Measurements from ENCODE around the gene MEGF11.

MEGF11 gene

DNA sequence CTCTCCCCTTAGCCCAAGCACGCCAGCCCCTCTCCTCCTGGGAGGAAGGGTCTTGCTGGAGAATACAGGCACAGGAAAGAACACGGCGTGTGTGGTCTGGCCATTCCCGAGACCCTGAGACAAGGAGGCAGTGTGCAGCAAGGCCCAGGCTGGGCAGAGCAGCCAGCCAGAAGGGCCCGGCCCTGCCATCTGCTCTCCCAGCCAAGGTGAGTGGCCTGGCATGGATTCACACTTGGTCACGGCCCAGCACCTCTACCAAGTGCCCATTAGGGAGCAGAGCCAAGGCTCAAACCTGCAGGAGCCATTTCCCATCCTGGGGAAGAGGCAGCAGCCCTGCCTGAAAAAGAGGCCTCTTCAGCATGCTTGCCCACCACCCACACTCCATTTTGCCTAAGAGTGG is 28.6 kb downstream of the MEGF11 start:
- Mint-ChIP-seq H3K36me3 (ENCODE audit: low read depth) (no peaks in the 10 kb centered on the region), H3K4me1 (ENCODE audit: low read depth) (no peaks in the 10 kb centered on the region), H3K9me3 (no peaks in the 10 kb centered on the region), H3K27me3 (ENCODE audit: low read depth) (peaks cover 10% of the 10 kb centered on the region), H3K27ac (no peak overlapping the region), H3K4me3 (no peak overlapping the region)
- DNase-seq (ENCODE audit: low spot score), result no peak

DNA sequence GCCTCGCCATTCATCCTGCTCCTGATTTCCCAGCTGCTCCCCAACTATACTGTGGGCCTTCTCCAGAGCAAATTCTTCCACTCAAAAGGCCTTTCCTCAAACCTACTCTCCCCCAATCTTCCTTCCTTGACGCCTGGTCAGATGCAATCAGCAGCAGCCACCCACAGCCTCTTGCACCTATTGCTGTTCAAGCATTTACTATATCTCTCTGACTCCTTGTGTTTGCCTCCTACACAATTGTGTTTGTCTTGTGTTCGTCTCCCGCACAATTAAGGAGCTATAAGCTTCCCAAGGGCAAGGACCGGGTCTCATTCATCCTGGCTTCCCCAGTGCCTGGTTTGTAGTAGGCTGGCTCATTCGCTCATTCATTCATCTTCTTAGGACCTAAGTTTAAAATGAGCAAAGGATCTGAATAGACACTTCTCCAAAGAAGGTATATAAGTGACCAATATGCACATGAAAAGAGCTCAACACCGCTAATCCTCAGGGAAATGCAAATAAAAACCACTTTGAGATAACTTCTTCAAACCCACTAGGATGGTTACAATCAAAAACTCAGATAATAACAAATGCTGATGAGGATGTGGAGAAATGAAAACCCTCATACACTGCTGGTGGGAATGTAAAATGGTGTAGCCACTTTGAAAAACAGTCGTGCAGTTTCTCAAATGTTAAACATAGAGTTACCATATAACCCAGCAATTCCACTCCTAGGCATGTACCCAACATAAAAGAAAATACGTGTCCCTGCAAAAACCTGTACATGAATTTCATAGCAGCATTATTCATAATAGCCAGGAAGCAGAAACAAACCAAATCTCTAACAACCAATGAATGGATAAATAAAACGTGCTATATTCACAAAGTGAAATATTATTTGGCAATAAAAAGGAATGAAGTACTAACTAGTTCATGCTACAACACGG is 31.0 kb downstream of the MEGF11 start:
- no peak overlapping the region for H3K4me3 Mint-ChIP-seq
- no peak for DNase-seq (ENCODE audit: low spot score)
- no peaks in the 10 kb centered on the region for H3K9me3 Mint-ChIP-seq
- peaks cover 7% of the 10 kb centered on the region for H3K27me3 Mint-ChIP-seq (ENCODE audit: low read depth)
- no peaks in the 10 kb centered on the region for H3K4me1 Mint-ChIP-seq (ENCODE audit: low read depth)
- H3K27ac Mint-ChIP-seq, result no peak overlapping the region
- no peaks in the 10 kb centered on the region for H3K36me3 Mint-ChIP-seq (ENCODE audit: low read depth)

DNA sequence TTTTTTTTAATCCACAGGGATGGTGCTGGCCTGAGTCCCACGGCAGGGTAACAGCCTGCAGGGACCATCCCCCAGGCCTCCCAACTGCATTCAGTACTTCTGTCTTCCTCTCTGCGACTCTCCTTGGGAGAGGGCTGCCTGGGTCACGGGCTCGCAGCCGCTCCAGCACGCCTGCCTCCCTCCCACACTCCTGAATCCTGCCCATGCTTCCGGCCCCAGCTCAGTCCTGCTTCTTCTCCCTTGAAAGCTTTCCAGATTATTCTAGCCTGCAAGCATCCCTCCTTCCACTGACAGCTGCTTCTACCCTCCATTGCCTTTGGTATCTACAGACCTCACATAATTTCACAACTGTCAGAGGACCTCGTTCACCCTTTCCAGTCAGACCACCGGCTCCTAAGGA is 32.4 kb downstream of the MEGF11 start:
- no peak for DNase-seq (ENCODE audit: low spot score)
- H3K36me3 Mint-ChIP-seq (ENCODE audit: low read depth), result no peaks in the 10 kb centered on the region
- H3K4me1 Mint-ChIP-seq (ENCODE audit: low read depth), result no peaks in the 10 kb centered on the region
- H3K27me3 Mint-ChIP-seq (ENCODE audit: low read depth), result peaks cover 11% of the 10 kb centered on the region
- no peak overlapping the region for H3K4me3 Mint-ChIP-seq
- no peak overlapping the region for H3K27ac Mint-ChIP-seq
- no peaks in the 10 kb centered on the region for H3K9me3 Mint-ChIP-seq

DNA sequence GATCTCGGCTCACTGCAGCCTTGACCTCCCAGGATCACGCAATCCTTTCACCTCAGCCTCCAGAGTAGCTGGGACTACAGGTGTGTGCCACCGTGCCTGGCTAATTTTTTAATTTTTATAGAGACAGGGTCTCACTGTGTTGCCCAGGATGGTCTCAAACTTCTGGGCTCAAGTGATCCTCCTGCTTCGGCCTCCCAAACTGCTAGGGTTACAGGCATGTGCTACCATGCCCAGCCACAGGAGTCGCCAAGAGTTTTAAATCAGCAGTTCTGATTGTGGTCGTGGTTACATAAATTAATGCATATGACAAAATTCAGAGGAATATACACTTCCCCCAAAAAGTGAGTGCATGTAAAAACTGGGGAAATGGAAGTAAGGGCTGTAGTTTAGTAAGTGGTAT is 32.9 kb downstream of the MEGF11 start:
- no peak for DNase-seq (ENCODE audit: low spot score)
- Mint-ChIP-seq H3K27me3 (ENCODE audit: low read depth) (peaks cover 11% of the 10 kb centered on the region), H3K4me1 (ENCODE audit: low read depth) (no peaks in the 10 kb centered on the region), H3K27ac (no peak overlapping the region), H3K9me3 (no peaks in the 10 kb centered on the region), H3K36me3 (ENCODE audit: low read depth) (no peaks in the 10 kb centered on the region), H3K4me3 (no peak overlapping the region)

DNA sequence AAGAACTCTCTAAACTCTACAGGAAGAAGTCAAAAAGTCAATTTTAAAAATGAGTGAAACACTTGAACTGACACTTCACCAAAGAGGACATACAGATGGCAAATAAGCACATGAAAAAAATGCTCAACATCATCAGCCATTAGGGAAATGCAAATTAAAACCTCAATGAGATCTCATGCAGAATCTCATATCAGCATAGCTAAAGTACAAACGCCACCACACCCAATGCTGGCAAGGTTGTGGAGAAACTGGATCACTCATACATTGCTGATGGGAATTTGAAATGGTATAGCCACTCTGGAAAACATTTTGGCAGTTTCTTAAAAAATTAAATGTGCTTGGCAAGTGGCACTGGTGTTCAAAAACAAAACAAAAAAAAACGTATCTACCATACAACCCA is 34.2 kb downstream of the MEGF11 start:
- Mint-ChIP-seq H3K27me3 (ENCODE audit: low read depth) (peaks cover 14% of the 10 kb centered on the region), H3K27ac (no peak overlapping the region), H3K9me3 (no peaks in the 10 kb centered on the region), H3K36me3 (ENCODE audit: low read depth) (no peaks in the 10 kb centered on the region), H3K4me1 (ENCODE audit: low read depth) (no peaks in the 10 kb centered on the region), H3K4me3 (no peak overlapping the region)
- no peak for DNase-seq (ENCODE audit: low spot score)

DNA sequence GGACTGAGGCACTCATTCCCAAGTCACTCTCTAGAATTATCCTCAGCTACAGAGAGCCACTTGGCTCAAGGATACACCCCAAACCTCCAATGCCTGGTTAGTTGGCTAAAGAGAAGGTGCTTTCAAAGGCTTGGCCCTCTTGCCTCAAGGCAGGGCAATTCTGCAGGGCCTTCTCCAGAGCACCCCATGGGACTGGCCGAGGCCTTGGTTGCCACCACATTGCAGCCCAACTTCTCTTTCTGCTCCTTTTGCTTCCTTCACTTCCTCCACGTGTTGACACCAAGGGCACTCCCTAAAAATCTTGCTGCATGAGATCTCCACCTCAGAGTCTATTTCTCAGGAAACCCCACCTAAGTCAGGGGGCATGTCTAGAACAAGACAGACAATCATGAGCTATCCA is 36.7 kb downstream of the MEGF11 start:
- no peak for DNase-seq (ENCODE audit: low spot score)
- H3K27ac Mint-ChIP-seq, result no peak overlapping the region
- no peak overlapping the region for H3K4me3 Mint-ChIP-seq
- H3K27me3 Mint-ChIP-seq (ENCODE audit: low read depth), result peaks cover 11% of the 10 kb centered on the region
- H3K9me3 Mint-ChIP-seq, result no peaks in the 10 kb centered on the region
- no peaks in the 10 kb centered on the region for H3K36me3 Mint-ChIP-seq (ENCODE audit: low read depth)
- H3K4me1 Mint-ChIP-seq (ENCODE audit: low read depth), result no peaks in the 10 kb centered on the region

DNA sequence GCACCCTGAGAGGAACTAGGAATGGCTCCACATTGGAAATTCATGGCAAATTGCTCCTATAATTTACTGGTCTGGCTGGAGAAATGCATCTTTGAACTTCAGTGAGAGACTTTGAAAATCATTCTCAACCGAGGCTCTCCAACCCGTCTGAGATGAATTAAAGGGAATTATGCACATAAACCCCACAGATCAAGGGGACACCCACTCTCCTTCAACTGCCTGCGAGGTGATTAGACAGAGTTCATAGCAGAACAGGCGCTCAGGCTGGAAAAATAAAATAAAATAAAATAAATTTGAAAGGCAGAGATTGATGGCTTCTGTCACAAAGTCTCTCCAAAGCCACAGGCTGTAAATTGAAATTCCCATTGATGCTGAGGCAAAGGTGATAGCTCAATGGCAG is 37.7 kb downstream of the MEGF11 start:
- Mint-ChIP-seq H3K36me3 (ENCODE audit: low read depth) (no peaks in the 10 kb centered on the region), H3K9me3 (no peaks in the 10 kb centered on the region), H3K27ac (no peak overlapping the region), H3K27me3 (ENCODE audit: low read depth) (peaks cover 7% of the 10 kb centered on the region), H3K4me1 (ENCODE audit: low read depth) (no peaks in the 10 kb centered on the region), H3K4me3 (no peak overlapping the region)
- no peak for DNase-seq (ENCODE audit: low spot score)

DNA sequence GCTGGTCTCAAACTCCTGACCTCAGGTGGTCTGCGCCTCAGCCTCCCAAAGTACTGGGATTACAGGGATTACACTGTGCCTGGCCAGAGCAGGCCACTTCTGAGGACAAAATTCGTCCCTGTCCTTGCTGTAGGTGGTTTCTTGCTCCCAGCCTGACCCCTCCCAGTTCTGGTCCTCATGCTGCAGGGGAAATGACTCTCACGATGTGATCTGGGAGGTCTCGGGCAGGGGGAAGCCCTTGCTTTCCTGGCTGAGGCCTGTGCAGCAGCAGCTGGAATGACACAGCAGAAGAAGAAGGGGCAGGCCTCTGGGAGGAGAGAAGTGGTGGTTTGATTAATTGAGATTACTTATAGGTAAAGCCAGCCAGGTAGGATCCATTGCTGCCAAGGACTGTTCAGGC is 39.3 kb downstream of the MEGF11 start:
- Mint-ChIP-seq H3K27me3 (ENCODE audit: low read depth) (peaks cover 7% of the 10 kb centered on the region), H3K4me3 (no peak overlapping the region), H3K9me3 (no peaks in the 10 kb centered on the region), H3K27ac (no peak overlapping the region), H3K36me3 (ENCODE audit: low read depth) (no peaks in the 10 kb centered on the region), H3K4me1 (ENCODE audit: low read depth) (no peaks in the 10 kb centered on the region)
- no peak for DNase-seq (ENCODE audit: low spot score)

DNA sequence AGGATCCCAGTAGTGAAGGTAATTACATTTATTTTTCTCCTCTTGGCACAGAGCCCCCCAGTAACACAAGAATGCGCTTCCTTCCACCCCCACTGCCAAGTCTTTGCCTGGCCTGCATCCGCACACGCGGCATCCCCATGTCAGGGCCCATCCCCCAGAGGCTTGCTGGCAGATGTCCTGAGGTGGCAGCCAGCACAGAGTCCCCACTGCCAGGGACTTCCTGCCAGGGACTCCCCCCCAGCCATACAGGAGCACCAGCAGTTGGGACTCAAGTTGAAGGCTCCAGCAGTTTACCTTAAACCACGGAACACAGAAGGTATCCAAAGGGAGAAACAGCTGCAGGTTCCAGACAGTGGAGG is 41.0 kb downstream of the MEGF11 start:
- no peaks in the 10 kb centered on the region for H3K4me1 Mint-ChIP-seq (ENCODE audit: low read depth)
- peaks cover 8% of the 10 kb centered on the region for H3K27me3 Mint-ChIP-seq (ENCODE audit: low read depth)
- no peak overlapping the region for H3K4me3 Mint-ChIP-seq
- H3K27ac Mint-ChIP-seq, result no peak overlapping the region
- DNase-seq (ENCODE audit: low spot score), result no peak
- no peaks in the 10 kb centered on the region for H3K9me3 Mint-ChIP-seq
- H3K36me3 Mint-ChIP-seq (ENCODE audit: low read depth), result no peaks in the 10 kb centered on the region

DNA sequence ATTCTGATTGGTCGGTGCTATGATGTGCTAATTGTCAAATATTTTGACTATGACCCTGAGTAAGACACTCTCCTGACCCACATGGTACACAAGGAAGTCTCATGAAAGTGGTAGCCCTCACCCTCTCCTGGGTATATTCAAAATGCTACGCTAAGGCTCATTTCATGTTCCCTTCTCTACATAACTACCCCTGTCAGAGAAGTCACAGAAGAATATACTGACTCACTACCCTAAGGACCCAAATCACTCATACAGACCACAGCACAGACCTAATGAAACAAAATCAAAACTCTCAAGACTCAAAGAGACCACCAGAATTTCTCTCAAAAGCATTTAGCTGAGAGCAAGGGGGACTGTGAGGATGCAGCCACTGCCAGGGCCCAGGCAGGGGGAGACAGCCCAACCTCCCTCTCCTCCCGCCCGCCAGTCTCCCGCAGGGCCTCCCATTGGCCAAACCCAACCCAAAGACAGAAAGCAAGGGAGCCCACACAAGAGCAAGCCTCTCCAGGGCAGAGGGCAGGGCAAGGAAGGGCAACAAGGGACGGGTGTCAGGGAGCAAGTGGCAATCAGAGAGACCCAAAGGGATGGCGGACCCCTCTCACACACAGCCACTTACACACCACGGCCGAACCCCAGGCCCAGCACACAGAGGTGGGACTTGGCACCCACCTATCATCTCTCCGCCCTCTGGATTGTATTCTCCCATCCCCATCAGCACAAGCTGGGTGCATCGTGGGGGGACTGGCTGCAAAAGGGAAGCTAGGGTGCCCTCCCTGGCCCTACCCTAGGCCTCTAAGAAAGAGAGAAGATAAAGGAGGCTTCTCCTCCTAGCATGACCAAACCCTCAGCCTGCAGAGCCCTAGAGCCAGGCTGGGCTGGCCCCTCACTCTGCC is 41.6 kb downstream of the MEGF11 start:
- H3K9me3 Mint-ChIP-seq, result no peaks in the 10 kb centered on the region
- DNase-seq (ENCODE audit: low spot score), result no peak
- H3K27ac Mint-ChIP-seq, result no peak overlapping the region
- no peaks in the 10 kb centered on the region for H3K4me1 Mint-ChIP-seq (ENCODE audit: low read depth)
- no peak overlapping the region for H3K4me3 Mint-ChIP-seq
- H3K36me3 Mint-ChIP-seq (ENCODE audit: low read depth), result no peaks in the 10 kb centered on the region
- peaks cover 12% of the 10 kb centered on the region for H3K27me3 Mint-ChIP-seq (ENCODE audit: low read depth)

DNA sequence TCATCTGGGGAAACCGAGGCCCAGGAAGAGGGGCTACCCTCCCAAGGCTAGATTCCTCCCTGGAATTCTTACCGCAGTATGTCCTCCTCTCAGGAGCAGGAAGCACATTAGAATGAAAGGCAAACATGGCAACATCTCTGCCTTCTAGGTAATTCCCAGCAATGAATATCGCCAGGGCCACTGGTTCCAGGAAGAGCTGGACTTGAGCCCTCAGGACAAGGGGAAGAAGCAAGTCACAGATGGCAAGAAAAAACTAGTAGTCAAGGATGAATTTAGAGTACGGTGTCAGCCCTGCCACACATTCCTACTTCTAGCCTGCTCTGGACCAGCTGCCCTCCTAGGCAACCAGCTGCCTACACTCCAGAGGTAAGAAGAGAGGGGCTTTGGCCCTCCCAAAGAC is 42.9 kb downstream of the MEGF11 start:
- Mint-ChIP-seq H3K4me1 (ENCODE audit: low read depth) (no peaks in the 10 kb centered on the region), H3K4me3 (no peak overlapping the region), H3K27ac (no peak overlapping the region), H3K36me3 (ENCODE audit: low read depth) (no peaks in the 10 kb centered on the region), H3K9me3 (no peaks in the 10 kb centered on the region), H3K27me3 (ENCODE audit: low read depth) (peaks cover 18% of the 10 kb centered on the region)
- DNase-seq (ENCODE audit: low spot score), result no peak

DNA sequence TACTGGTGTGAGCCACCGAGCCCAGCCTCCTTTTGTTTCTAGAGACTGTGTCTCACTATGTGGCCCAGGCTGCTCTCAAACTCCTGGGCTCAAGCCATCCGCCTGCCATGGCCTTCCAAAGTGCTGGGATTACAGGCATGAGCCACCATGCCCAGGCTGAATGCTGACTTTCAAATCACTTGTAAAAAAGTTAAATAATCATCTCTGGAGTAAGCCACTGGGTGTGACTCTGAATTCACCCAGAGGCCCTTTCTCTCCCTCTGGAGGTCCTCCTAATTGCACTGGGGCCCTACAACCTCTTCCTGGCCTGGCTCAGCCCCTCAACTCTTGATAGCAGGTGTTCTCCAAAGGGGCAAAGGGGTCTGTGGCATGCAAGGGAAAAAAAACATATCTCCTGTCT is 54.8 kb downstream of the MEGF11 start:
- Mint-ChIP-seq H3K9me3 (no peaks in the 10 kb centered on the region), H3K27me3 (ENCODE audit: low read depth) (no peaks in the 10 kb centered on the region), H3K36me3 (ENCODE audit: low read depth) (no peaks in the 10 kb centered on the region), H3K27ac (no peak overlapping the region), H3K4me1 (ENCODE audit: low read depth) (no peaks in the 10 kb centered on the region), H3K4me3 (no peak overlapping the region)
- no peak for DNase-seq (ENCODE audit: low spot score)

DNA sequence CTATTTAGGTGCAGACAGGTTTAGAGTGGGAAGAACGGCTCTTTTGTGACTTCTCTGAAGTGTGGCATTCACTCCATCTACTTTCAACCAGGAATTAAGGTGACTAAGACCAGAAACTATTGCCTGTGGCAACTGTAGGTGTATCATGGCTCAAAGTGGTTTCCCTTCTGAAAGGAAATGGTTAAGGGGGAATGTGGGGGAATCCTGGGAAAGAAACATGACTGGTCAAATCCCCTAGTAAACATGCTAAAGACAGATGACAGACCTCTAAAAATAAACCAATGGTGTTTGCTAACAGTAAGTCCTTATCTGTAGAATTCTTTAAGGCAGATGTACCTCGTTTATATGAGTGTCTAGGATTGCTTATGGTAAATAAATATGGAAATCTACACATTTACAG is 56.9 kb downstream of the MEGF11 start:
- no peak for DNase-seq (ENCODE audit: low spot score)
- H3K36me3 Mint-ChIP-seq (ENCODE audit: low read depth), result no peaks in the 10 kb centered on the region
- H3K4me3 Mint-ChIP-seq, result no peak overlapping the region
- peaks cover 2% of the 10 kb centered on the region for H3K27me3 Mint-ChIP-seq (ENCODE audit: low read depth)
- H3K9me3 Mint-ChIP-seq, result no peaks in the 10 kb centered on the region
- H3K27ac Mint-ChIP-seq, result no peak overlapping the region
- no peaks in the 10 kb centered on the region for H3K4me1 Mint-ChIP-seq (ENCODE audit: low read depth)

DNA sequence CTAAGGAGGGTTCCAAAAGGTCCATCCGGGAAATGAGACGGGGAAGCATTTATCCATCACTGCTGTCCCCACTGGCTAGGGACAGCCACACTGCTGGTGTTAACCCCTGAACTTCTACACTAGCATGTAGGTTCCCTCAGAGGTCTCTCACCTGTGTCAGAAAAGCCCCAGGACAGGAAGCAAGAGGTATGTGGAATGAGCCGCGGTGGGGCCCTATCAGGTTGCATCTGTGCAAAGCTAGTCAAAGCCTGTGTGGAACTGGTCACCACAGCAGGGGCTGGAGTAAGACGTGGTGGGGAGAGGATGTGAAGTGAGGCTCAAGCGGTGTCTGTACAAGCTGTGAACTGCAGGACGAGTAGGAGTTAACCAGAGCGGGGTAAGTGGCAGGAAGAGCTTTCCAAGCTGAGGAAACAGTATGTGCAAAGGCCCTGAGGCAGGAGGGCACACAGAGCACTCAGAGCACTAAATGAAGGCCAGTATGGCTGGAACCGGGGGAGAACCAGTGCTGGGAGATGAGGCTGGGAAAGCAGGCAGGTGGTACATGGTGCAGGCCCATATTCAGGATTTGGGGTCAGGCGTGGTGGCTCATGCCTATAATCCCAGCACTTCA is 57.8 kb downstream of the MEGF11 start:
- Mint-ChIP-seq H3K27me3 (ENCODE audit: low read depth) (peaks cover 2% of the 10 kb centered on the region), H3K36me3 (ENCODE audit: low read depth) (no peaks in the 10 kb centered on the region), H3K27ac (no peak overlapping the region), H3K4me3 (no peak overlapping the region), H3K9me3 (no peaks in the 10 kb centered on the region), H3K4me1 (ENCODE audit: low read depth) (no peaks in the 10 kb centered on the region)
- no peak for DNase-seq (ENCODE audit: low spot score)

All from T-helper 2 cell treated with Interferon-gamma antibody and Interleukin-4, amounts not matched to agents 5 μg/mL and 100 μg/mL, for 36 hours (primary cell).